GM13977 (cell line): ENCODE results near the gene SORCS1.

Experiments used
- DNase-seq: peaks from one replicate; pipeline ENCODE4 v3.0.0; 2012; ENCODE audit warnings: low spot score
- in situ Hi-C: fragments of 300-500 bp; cut with MboI; formaldehyde crosslinking; loops from one replicate; pipeline ENCODE4 v1.12.0; 2022; ENCODE audit warnings: low sequenced_read_pairs, low pct_unique_long_range_greater_than_20kb, mixed read lengths, inconsistent platforms; ENCODE audit not compliant: unreplicated experiment
- TF ChIP-seq, protein P1 (sequence below): IDR thresholded peaks from 2 replicates; pipeline ENCODE4 v1.5.1; 2012; ENCODE audit warnings: mild to moderate bottlenecking, control low read depth; ENCODE audit not compliant: insufficient read depth; ENCODE audit errors: extremely low read depth, missing control alignments

The SORCS1 gene

GRCh38 chr10:106708506-106708905 lies 456.0 kb downstream of the SORCS1 start:
- in situ Hi-C loops, result no loop called here
- no peak for DNase-seq
- TF ChIP-seq, protein P1, sequence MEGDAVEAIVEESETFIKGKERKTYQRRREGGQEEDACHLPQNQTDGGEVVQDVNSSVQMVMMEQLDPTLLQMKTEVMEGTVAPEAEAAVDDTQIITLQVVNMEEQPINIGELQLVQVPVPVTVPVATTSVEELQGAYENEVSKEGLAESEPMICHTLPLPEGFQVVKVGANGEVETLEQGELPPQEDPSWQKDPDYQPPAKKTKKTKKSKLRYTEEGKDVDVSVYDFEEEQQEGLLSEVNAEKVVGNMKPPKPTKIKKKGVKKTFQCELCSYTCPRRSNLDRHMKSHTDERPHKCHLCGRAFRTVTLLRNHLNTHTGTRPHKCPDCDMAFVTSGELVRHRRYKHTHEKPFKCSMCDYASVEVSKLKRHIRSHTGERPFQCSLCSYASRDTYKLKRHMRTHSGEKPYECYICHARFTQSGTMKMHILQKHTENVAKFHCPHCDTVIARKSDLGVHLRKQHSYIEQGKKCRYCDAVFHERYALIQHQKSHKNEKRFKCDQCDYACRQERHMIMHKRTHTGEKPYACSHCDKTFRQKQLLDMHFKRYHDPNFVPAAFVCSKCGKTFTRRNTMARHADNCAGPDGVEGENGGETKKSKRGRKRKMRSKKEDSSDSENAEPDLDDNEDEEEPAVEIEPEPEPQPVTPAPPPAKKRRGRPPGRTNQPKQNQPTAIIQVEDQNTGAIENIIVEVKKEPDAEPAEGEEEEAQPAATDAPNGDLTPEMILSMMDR, result no peak

DNA sequence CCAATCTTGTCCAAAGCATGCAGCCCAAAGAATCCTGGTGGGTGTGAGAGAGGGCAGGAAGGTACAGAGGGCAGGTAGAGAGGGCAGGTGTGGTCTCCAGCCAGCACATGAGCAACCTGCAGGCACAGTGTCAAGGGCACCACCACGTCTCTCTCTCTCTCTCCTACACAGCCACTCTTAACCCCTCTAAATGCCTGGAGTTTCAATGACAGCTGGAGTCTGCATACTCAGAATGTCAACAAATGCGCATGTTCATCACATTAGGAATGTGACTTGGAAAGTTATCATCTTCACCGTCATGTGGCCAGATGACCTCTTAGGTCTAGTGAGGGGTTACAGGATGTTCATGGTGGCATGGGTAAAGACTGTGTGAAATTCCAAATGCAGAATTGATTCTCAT lies 456.8 kb downstream of the SORCS1 start:
- DNase-seq, result no peak
- TF ChIP-seq, protein P1, result no peak
- in situ Hi-C loops, result no loop called here

- in situ Hi-C loops, result no loop called here
- TF ChIP-seq, protein P1, result no peak
- no peak for DNase-seq
Observed at GRCh38 chr10:106706127-106706526, 458.4 kb downstream of the SORCS1 start.

- peak; percentile 44 for DNase-seq
- in situ Hi-C loops, result no loop called here
- TF ChIP-seq, protein P1, result peak; percentile 88
Observed at GRCh38 chr10:106705681-106706100, 458.8 kb downstream of the SORCS1 start.

- TF ChIP-seq, protein P1, result no peak
- in situ Hi-C loops, result no loop called here
- no peak for DNase-seq
Observed at GRCh38 chr10:106696239-106696638, 468.3 kb downstream of the SORCS1 start.

- TF ChIP-seq, protein P1, result no peak
- no peak for DNase-seq
- in situ Hi-C loops, result no loop called here
Observed at GRCh38 chr10:106694696-106695095, 469.8 kb downstream of the SORCS1 start.

DNA sequence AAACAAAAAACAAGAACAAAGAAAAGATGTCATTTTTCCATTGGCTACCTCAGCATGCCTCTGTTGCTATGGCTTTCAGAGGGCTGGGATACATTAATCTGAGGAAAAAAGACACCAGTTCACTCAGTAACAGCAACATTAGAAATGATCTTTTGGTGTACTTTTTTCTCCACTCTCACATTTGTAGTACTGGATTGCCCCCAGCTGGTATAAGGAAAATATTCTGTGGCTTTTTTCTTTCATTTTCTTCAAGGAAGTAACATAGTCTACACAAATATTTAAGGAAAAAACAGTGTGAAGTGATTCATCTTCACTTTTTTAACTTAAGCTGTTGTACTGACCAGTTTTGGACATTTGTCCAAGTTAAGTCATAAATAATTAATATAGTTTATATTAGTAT lies 482.3 kb downstream of the SORCS1 start:
- TF ChIP-seq, protein P1, result no peak
- DNase-seq, result no peak
- in situ Hi-C loops, result no loop called here
